Measurements from ENCODE around the gene TMC6. TPM values are rescaled to one million over a fixed set of nuclear protein-coding genes. Genes with fewer than 3 reads are reported as not detected.

TMC6 gene
- total RNA-seq, 2 experiments from 2014 or later: 347 to 431 TPM

DNA sequence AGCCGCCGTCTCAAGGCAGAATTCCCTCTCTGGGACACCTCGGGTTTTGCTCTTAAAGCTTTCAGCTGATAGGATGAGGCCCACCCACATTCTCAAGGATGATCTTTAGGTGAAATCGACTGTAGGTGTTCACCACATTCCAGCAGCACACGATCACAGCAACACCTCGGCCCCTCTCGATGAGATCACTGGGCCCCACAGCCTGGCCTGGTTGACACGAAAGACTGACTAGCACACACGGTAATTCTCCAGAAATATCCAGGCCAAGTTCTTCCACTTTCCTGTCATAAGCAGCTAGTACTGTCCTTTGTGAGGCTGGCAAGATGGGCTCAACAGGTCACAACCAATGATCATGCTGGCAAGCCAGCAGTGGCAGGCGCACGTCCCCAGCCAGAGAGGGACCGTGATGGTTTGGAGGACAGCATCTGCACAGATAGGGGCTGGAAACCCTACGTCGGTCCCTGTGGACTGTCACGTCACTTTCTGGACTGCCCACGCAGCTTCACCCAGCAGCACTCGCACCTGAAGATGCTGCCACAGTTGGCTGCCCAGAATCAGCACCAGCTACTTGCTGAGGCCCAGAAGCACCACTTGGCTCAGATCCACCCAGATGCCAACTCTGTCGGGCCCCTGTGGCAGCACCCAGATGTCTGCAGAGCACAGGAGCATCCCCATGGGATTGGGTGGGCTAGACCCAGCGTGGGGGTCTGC, 17.4 kb downstream of the TMC6 start:
- CTCF ChIA-PET: interaction anchor here (0.7 to 12.5 kb wide), 6 partner anchors 11 to 140 kb away, joined by 3 to 257 read pairs (median 19); partner anchors contain the start of genes TMC6 and TMC8
- H3K4me1 Mint-ChIP-seq: peaks cover 31% of the 10 kb centered on the region
- ATAC-seq (no peak), DNase-seq (peak; percentile 39)
- no peak overlapping the region for H3K4me3 Mint-ChIP-seq
- H3K27me3 Mint-ChIP-seq: no peaks in the 10 kb centered on the region
- no peak overlapping the region for H3K27ac Mint-ChIP-seq
- H3K9me3 Mint-ChIP-seq (ENCODE audit: low read depth): no peaks in the 10 kb centered on the region
- peaks cover 30% of the 10 kb centered on the region for H3K36me3 Mint-ChIP-seq

DNA sequence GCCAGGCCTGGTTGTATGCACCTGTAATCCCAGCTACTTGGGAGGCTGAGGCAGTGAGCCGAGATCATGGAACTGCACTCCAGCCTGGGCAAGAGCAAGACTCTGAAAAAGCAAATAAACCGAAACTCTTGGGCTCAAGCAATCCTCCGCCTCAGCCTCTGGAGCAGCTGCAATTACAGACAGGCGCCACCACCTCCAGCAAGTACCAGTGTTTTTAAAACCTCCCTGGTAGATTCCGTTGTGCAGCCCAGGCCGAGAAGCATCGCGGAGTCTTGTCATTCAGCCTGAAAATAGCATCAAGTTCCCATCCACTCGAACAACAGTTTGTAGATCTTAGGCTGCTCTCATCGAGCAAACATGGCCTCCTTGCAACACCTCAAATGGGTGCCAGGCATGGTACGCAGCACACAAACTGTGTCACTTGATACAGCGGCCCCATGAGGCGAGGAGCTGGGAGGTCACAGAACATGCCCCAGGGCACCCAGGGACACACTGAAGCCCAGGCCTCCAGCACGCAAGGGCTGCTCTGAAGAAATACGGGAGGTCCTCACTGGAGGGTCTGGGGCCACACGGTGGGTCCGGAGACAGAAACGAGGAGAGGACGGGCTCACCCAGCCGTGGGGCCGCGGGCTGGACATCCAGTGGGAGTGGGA, 18.1 kb downstream of the TMC6 start:
- H3K4me3 Mint-ChIP-seq: no peak overlapping the region
- H3K27ac Mint-ChIP-seq: peak overlapping the region; percentile 31
- CTCF ChIA-PET: interaction anchor here (1.0 to 12.5 kb wide), 3 partner anchors 22 to 66 kb away, joined by 4 to 257 read pairs (median 32); partner anchors contain the start of genes TMC6 and TMC8
- peaks cover 31% of the 10 kb centered on the region for H3K4me1 Mint-ChIP-seq
- H3K36me3 Mint-ChIP-seq: peaks cover 30% of the 10 kb centered on the region
- peak; percentile 39 for DNase-seq
- H3K27me3 Mint-ChIP-seq: no peaks in the 10 kb centered on the region
- no peaks in the 10 kb centered on the region for H3K9me3 Mint-ChIP-seq (ENCODE audit: low read depth)
- no peak for ATAC-seq

DNA sequence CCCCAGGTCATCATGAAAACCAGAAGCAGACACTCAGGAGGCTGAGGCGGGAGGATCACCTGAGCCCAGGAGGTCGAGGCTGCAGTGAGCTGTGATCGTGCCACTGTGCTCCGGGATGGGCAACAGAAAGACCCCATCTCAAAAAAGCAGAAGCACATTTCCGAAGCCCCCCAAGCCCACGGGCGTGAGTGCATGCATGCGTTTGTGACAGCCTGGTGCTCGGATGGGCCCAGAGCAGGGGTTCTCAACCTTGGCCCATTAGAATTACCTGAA, 19.1 kb downstream of the TMC6 start:
- Mint-ChIP-seq H3K27ac (no peak overlapping the region), H3K27me3 (no peaks in the 10 kb centered on the region), H3K4me1 (peaks cover 23% of the 10 kb centered on the region), H3K9me3 (ENCODE audit: low read depth) (no peaks in the 10 kb centered on the region), H3K4me3 (no peak overlapping the region), H3K36me3 (peaks cover 30% of the 10 kb centered on the region)
- DNase-seq (no peak), ATAC-seq (no peak)
- CTCF ChIA-PET: interaction anchor here (1.0 to 12.5 kb wide), 2 partner anchors 23 to 142 kb away, joined by 3 to 257 read pairs; partner anchors contain the start of genes TMC6 and TMC8

DNA sequence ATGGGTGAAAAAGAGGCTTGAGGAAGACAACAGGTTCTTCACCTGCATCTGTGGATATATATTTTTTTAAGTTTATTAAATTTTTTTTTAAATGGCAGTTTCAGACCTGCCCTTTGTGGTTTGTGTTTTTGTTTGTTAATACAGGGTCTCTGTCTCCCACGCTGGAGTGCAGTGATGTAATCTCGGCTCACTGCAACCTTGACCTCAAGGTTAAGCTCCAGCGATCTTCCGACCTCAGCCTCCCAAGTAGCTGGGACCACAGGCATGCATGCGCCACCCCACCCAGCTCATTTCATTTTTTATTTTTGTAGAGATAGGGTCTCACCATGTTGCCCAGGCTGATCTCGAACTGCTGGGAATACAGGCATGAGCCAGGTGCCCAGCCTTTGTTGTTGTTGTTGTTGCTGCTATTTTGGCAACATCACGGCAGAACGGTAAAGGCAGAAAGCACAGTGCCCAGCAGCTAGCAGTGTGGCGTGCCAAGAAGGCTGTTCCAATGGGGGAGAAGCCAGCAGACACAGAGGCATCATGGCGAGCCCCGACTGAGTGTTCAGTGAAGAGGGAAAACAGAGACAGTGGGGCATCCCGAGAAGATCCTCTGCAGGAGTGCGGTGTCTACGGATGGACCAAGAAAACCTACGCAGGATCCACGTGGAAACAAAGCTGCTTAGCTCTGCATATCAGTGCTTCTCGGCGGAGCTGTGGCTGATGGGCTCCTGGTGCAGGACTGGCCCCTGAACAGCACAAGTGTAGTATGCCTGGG, 19.6 kb downstream of the TMC6 start:
- CTCF ChIA-PET: interaction anchor here (1.0 to 12.5 kb wide), 3 partner anchors 23 to 143 kb away, joined by 3 to 257 read pairs (median 9); partner anchors contain the start of genes TMC6 and TMC8
- no peak overlapping the region for H3K4me3 Mint-ChIP-seq
- no peaks in the 10 kb centered on the region for H3K9me3 Mint-ChIP-seq (ENCODE audit: low read depth)
- no peak for DNase-seq
- H3K36me3 Mint-ChIP-seq: peaks cover 28% of the 10 kb centered on the region
- no peaks in the 10 kb centered on the region for H3K27me3 Mint-ChIP-seq
- no peak overlapping the region for H3K27ac Mint-ChIP-seq
- H3K4me1 Mint-ChIP-seq: peaks cover 18% of the 10 kb centered on the region
- ATAC-seq: no peak

DNA sequence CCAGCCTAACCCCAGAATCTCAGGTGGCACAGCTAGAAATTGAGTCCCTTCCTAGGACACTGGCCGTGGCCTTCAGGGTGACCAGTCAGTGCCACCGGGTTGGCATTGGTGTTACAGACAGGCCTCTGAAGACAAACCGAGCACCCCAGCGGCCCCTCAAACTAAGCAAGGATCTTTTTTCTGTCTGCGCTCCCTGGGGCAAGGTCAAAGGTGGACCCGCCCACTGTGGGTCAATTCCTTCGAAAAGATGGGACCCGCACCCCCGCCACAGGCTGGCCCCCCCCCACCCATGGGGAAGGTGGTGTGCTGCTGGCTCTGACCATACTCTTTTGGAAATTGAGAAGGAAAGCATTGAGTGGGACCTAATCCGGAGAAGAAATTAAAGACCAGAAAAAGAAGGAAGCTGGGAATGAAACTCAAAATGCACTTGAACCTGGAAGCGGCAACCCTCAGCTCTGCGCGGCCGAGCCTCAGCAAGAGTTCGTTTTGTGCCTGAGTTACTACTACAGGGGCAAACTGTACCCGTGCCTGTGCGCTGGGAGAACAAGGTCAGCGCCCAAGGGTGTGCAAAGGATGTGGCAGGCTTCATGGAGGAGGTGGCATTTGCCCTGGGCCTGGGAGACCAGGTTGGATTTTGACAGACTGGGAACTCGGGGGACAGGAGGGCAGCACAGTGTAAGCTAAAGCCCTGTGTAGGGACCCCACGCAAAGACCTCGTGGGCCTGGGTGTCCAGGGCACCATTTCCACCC, 20.4 kb downstream of the TMC6 start:
- H3K9me3 Mint-ChIP-seq (ENCODE audit: low read depth): no peaks in the 10 kb centered on the region
- DNase-seq: peak; percentile 34
- peaks cover 11% of the 10 kb centered on the region for H3K4me1 Mint-ChIP-seq
- H3K27me3 Mint-ChIP-seq: no peaks in the 10 kb centered on the region
- peaks cover 22% of the 10 kb centered on the region for H3K36me3 Mint-ChIP-seq
- H3K27ac Mint-ChIP-seq: no peak overlapping the region
- CTCF ChIA-PET: interaction anchor here (0.9 to 12.5 kb wide), 4 partner anchors 23 to 143 kb away, joined by 4 to 257 read pairs (median 6); partner anchors contain the start of genes TMC6 and TMC8
- no peak overlapping the region for H3K4me3 Mint-ChIP-seq
- ATAC-seq: no peak

DNA sequence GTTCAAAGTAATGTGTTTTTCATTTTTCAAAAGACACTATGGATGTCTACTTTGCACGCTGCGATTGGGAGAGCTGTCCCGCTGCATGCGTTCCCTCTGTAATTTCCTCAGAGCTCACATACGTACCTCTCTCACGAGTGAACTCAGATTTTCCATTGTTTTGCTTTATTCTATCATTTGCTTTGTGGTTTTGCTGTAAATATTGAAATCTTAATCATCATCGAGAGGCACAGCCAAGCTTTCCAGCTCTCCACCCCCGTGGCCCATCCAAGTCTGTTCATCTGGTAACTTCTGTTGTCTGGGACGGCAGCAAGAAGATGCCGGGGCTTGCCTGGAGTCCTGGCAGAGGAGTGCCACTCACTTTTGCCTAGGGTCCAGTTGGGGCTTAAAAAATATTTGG, 21.1 kb downstream of the TMC6 start:
- no peak for ATAC-seq
- no peak overlapping the region for H3K4me3 Mint-ChIP-seq
- CTCF ChIA-PET: interaction anchor here (0.9 to 12.5 kb wide), 4 partner anchors 22 to 143 kb away, joined by 4 to 257 read pairs (median 6); partner anchors contain the start of genes TMC6 and TMC8
- H3K36me3 Mint-ChIP-seq: peaks cover 21% of the 10 kb centered on the region
- peaks cover 4% of the 10 kb centered on the region for H3K4me1 Mint-ChIP-seq
- H3K27me3 Mint-ChIP-seq: no peaks in the 10 kb centered on the region
- no peaks in the 10 kb centered on the region for H3K9me3 Mint-ChIP-seq (ENCODE audit: low read depth)
- no peak overlapping the region for H3K27ac Mint-ChIP-seq
- DNase-seq: no peak

DNA sequence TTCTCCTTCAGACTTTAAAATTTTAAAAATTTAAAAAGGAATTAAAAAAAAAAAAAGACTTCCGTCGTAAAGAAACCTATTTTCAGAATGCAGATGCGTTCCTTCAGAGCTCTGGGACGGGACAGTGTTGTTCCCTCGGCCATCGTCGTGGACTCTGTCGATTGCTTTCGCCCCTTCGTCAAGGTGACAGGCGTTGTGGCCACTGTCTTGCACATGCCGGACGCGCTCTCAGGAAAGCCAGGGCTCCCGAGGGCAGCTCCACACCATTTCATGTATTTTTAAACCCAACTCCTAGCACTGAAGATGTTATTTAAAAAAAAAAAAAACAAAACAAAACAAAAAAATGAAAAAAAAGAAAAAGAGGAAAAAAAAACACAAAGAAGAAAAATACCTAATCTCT, 22.3 kb downstream of the TMC6 start:
- CTCF ChIA-PET: interaction anchor here (0.6 to 12.5 kb wide), 3 partner anchors 26 to 966 kb away, joined by 3 to 257 read pairs (median 3); partner anchors contain the start of genes TMC6 and TMC8
- Mint-ChIP-seq H3K9me3 (ENCODE audit: low read depth) (no peaks in the 10 kb centered on the region), H3K4me1 (peaks cover 3% of the 10 kb centered on the region), H3K4me3 (no peak overlapping the region), H3K27me3 (no peaks in the 10 kb centered on the region), H3K27ac (no peak overlapping the region), H3K36me3 (peaks cover 24% of the 10 kb centered on the region)
- ATAC-seq (no peak), DNase-seq (no peak)

DNA sequence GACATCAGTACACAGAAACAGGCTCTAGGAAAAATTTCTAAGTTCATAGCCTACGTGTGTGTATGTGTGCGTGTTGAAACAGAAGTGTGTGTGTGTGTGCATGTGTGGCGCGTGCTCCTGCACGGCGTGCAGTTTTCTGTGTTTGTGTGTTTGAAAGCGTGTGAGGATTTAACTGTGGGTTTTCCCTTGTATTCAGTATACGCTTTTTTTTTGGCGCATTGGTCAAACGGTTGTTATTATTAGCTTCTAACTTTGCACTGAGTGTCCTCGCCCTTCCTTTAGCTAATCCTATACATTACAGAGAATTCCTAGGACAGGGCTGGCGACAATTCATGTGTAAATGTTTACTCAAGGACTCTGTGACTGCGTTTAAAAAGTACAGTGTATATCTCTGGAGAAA, 23.0 kb downstream of the TMC6 start:
- Mint-ChIP-seq H3K27me3 (no peaks in the 10 kb centered on the region), H3K4me1 (peaks cover 1% of the 10 kb centered on the region), H3K36me3 (peaks cover 20% of the 10 kb centered on the region), H3K9me3 (ENCODE audit: low read depth) (no peaks in the 10 kb centered on the region), H3K27ac (no peak overlapping the region), H3K4me3 (no peak overlapping the region)
- DNase-seq (no peak), ATAC-seq (no peak)
- CTCF ChIA-PET: interaction anchor here (12.5 kb wide), 1 partner anchor 27 kb away, joined by 257 read pairs; the partner anchor contains the start of genes TMC6 and TMC8

DNA sequence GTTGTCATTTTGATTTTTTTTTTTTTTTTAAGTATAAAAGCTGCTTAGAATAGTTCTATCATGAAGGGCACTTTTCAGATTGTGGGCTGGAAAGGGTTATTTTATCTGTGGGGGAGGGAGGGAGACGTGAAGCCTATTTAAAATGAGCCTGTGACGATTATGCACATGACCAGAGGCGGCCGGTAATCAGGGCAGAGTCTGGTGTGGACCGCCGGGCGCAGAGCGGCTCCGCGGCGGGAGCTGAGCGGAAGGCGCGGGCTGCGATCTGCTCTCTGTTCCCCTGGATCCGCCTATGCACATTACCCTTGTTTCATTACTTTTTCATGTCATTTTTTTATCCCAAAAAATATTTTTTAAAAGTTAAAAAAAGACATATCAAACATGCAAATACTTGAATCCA, 23.5 kb downstream of the TMC6 start:
- H3K27me3 Mint-ChIP-seq: no peaks in the 10 kb centered on the region
- no peaks in the 10 kb centered on the region for H3K4me1 Mint-ChIP-seq
- DNase-seq (no peak), ATAC-seq (no peak)
- H3K27ac Mint-ChIP-seq: no peak overlapping the region
- CTCF ChIA-PET: interaction anchor here (12.5 kb wide), 1 partner anchor 27 kb away, joined by 257 read pairs; the partner anchor contains the start of genes TMC6 and TMC8
- H3K4me3 Mint-ChIP-seq: no peak overlapping the region
- peaks cover 22% of the 10 kb centered on the region for H3K36me3 Mint-ChIP-seq
- H3K9me3 Mint-ChIP-seq (ENCODE audit: low read depth): no peaks in the 10 kb centered on the region

DNA sequence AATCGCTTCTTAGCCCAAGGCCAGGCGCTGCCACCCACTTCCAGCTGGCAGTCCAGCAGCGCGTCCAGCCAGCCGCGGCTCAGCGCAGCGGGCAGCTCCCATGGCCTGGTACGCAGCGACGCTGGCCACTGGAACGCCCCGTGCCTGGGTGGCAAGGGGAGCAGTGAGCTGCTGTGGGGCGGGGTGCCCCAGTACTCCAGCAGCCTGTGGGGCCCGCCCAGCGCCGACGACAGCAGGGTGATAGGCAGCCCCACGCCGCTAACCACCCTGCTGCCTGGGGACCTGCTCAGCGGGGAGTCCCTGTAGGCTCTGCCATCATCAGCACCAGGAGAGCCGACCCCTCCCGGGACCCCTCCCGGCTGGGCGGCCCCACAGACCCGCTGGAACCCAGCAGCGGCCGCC, 24.0 kb downstream of the TMC6 start:
- peaks cover 27% of the 10 kb centered on the region for H3K36me3 Mint-ChIP-seq
- no peaks in the 10 kb centered on the region for H3K27me3 Mint-ChIP-seq
- CTCF ChIA-PET: interaction anchor here (12.5 kb wide), 1 partner anchor 28 kb away, joined by 257 read pairs; the partner anchor contains the start of genes TMC6 and TMC8
- ATAC-seq (no peak), DNase-seq (no peak)
- H3K9me3 Mint-ChIP-seq (ENCODE audit: low read depth): no peaks in the 10 kb centered on the region
- no peaks in the 10 kb centered on the region for H3K4me1 Mint-ChIP-seq
- H3K4me3 Mint-ChIP-seq: no peak overlapping the region
- no peak overlapping the region for H3K27ac Mint-ChIP-seq

DNA sequence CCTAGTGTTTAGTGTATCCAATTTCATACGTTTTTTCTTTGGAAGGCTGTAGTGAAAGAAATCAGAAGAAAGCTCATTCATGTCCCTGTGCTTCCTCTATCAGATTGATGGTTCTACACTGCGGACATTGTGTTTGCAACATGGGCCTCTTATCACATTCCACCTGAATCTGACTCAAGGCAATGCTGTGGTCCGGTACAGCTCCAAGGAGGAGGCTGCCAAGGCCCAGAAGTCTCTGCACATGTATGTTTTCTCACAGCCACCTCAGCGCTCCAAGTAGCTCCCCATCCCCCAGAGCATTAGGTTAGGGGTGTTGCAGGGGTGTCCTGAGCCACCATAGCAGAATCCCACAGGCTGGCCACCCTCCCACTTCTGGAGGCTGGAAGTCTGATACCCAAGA, 25.2 kb downstream of the TMC6 start:
- ATAC-seq (no peak), DNase-seq (no peak)
- no peaks in the 10 kb centered on the region for H3K4me1 Mint-ChIP-seq
- H3K9me3 Mint-ChIP-seq (ENCODE audit: low read depth): no peaks in the 10 kb centered on the region
- no peaks in the 10 kb centered on the region for H3K27me3 Mint-ChIP-seq
- CTCF ChIA-PET: interaction anchor here (1.0 kb wide), 1 partner anchor 27 kb away, joined by 3 read pairs; the partner anchor contains the start of gene TMC8
- H3K36me3 Mint-ChIP-seq: peaks cover 34% of the 10 kb centered on the region
- H3K27ac Mint-ChIP-seq: no peak overlapping the region
- H3K4me3 Mint-ChIP-seq: no peak overlapping the region

DNA sequence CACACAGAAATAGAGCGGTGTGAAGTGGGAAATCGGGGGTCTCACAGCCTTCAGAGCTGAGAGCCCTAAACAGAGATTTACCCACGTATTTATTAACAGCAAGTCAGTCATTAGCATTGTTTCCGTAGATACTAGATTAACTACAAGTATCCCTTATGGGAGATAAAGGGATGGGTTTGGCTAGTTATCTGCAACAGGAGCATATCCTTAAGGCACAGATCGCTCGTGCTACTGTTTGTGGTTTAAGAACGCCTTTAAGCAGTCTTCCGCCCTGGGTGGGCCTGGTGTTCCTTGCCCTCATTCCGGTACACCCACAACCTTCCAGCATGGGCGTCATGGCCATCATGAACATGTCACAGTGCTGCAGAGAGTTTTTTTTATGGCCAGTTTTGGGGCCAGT, 27.0 kb downstream of the TMC6 start:
- H3K36me3 Mint-ChIP-seq: peaks cover 38% of the 10 kb centered on the region
- H3K9me3 Mint-ChIP-seq (ENCODE audit: low read depth): no peaks in the 10 kb centered on the region
- H3K27me3 Mint-ChIP-seq: no peaks in the 10 kb centered on the region
- ATAC-seq (no peak), DNase-seq (no peak)
- CTCF ChIA-PET: interaction anchor here (1.1 kb wide), 1 partner anchor 17 kb away, joined by 3 read pairs; no protein-coding TSS in a partner anchor
- H3K4me1 Mint-ChIP-seq: no peaks in the 10 kb centered on the region
- H3K4me3 Mint-ChIP-seq: no peak overlapping the region
- no peak overlapping the region for H3K27ac Mint-ChIP-seq

All from activated CD8-positive, alpha-beta memory T cell treated with anti-CD3 and anti-CD28 coated beads, Interleukin-2, amount 10 ng/mL, durations not matched to agents 7 days and 5 days (primary cell).